Parathyroid adenoma (tissue), 2 donors: Measurements from ENCODE around the gene GNAZ.

Experiments
- H2AFZ ChIP-seq: fragments of 300-600 bp; sonication (generic); one replicate; pipeline ENCODE4 v1.7.0; 2017; ENCODE audit warnings: antibody characterized with exemption, mild to moderate bottlenecking
- H3K27ac ChIP-seq: fragments of 300-600 bp; sonication (generic); one replicate; pipeline ENCODE4 v1.7.0; 2017
- H3K27me3 ChIP-seq: fragments of 300-600 bp; sonication (generic); one replicate; pipeline ENCODE4 v1.7.0; 2017; ENCODE audit warnings: low read length; ENCODE audit not compliant: control insufficient read depth, insufficient read depth
- H3K36me3 ChIP-seq: fragments of 300-600 bp; sonication (generic); one replicate; pipeline ENCODE4 v1.7.0; 2017; ENCODE audit warnings: low read length; ENCODE audit not compliant: control insufficient read depth, insufficient read depth
- H3K4me1 ChIP-seq: fragments of 300-600 bp; sonication (generic); one replicate; pipeline ENCODE4 v1.7.0; 2017; ENCODE audit warnings: control low read depth
- H3K4me2 ChIP-seq: fragments of 300-600 bp; sonication (generic); one replicate; pipeline ENCODE4 v1.7.0; 2017; ENCODE audit warnings: low read length
- H3K4me3 ChIP-seq: fragments of 300-600 bp; sonication (generic); one replicate; pipeline ENCODE4 v1.7.0; 2017; ENCODE audit warnings: low read depth, low read length
- H3K79me2 ChIP-seq: fragments of 300-600 bp; sonication (generic); one replicate; pipeline ENCODE4 v1.7.0; 2017; ENCODE audit warnings: control low read depth
- H3K9ac ChIP-seq: fragments of 300-600 bp; sonication (generic); one replicate; pipeline ENCODE4 v1.7.0; 2017; ENCODE audit warnings: mild to moderate bottlenecking
- H3K9me3 ChIP-seq: fragments of 300-600 bp; sonication (generic); one replicate; pipeline ENCODE4 v1.7.0; 2017; ENCODE audit warnings: low read length; ENCODE audit not compliant: control insufficient read depth
- TF ChIP-seq, protein P1 (sequence below): fragments of 300-600 bp; sonication (generic); IDR thresholded peaks from one replicate; pipeline ENCODE4 v1.7.0; 2017; ENCODE audit warnings: antibody characterized with exemption, mild to moderate bottlenecking
- donor health status: primary hyperparathyroidism.

The GNAZ gene

DNA sequence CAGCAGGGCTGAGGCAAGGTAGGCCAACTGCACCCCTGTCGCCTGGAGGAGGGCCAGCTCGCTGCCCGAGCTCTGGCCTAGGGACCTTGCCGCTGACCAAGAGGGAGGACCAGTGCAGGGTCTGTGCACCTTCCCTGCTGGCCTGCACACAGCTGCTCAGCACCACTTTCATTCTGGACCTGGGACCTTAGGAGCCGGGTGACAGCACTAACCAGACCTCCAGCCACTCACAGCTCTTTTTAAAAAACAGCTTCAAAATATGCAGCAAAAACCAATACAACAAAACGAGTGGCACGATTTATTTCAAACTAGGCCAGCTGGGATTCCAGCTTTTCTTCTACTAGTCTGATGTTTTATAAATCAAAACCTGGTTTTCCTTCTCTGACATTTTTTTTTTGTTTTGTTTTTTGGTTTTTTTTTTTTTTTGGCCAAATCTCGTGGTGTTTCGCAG, 53.5 kb downstream of the GNAZ start:
- TF ChIP-seq, protein P1, sequence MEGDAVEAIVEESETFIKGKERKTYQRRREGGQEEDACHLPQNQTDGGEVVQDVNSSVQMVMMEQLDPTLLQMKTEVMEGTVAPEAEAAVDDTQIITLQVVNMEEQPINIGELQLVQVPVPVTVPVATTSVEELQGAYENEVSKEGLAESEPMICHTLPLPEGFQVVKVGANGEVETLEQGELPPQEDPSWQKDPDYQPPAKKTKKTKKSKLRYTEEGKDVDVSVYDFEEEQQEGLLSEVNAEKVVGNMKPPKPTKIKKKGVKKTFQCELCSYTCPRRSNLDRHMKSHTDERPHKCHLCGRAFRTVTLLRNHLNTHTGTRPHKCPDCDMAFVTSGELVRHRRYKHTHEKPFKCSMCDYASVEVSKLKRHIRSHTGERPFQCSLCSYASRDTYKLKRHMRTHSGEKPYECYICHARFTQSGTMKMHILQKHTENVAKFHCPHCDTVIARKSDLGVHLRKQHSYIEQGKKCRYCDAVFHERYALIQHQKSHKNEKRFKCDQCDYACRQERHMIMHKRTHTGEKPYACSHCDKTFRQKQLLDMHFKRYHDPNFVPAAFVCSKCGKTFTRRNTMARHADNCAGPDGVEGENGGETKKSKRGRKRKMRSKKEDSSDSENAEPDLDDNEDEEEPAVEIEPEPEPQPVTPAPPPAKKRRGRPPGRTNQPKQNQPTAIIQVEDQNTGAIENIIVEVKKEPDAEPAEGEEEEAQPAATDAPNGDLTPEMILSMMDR = no peak
- Histone ChIP-seq H3K9ac (no peak overlapping the region), H3K9me3 (no peaks in the 10 kb centered on the region), H2AFZ (no peak overlapping the region), H3K4me1 (no peaks in the 10 kb centered on the region), H3K27ac (no peak overlapping the region), H3K27me3 (no peaks in the 10 kb centered on the region), H3K4me3 (no peak overlapping the region), H3K79me2 (no peaks in the 10 kb centered on the region), H3K36me3 (no peaks in the 10 kb centered on the region), H3K4me2 (no peak overlapping the region)

DNA sequence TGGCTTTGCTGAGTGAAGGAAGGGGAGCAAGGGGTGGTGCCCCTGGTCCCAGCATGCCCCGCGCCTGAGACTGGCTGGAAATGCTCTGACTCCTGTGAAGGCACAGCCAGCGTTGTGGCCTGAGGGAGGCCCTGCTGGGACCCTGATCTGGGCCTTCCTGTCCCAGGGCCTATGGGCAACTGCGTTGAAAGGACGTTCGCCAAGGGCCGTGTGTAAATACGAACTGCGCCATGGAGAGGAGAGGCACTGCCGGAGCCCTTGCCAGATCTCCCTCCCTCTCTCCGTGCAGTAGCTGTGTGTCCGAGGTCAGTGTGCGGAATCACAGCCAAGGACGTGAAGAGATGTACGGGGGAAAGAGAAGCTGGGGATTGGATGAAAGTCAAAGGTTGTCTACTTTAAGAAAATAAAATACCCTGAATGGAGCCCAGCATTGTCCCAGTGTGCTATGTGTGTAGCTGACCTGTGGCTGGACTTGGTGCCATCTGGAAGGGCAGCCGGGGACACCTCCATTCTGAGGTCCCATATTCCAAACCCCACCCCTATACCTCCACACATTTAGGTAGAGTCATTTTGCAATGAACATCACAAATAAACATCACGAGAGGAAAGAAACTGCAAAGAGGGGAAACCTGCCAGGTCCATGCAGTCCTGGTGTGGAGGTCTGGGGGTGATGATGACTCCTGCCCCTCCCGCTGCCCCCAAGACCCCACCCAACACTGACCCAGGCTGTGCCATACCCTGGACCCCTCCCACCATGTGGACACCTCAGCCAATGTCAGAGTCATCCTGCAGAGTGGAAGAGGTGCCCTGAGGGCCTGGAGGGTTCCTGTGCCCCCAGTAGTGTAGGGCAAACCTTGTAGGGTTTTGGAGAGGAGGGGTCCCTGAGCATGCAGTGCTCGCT, 54.5 kb downstream of the GNAZ start:
- Histone ChIP-seq H3K27me3 (no peaks in the 10 kb centered on the region), H3K36me3 (no peaks in the 10 kb centered on the region), H3K4me1 (no peaks in the 10 kb centered on the region), H3K4me3 (no peak overlapping the region), H3K9ac (no peak overlapping the region), H3K27ac (no peak overlapping the region), H3K4me2 (no peak overlapping the region), H3K79me2 (no peaks in the 10 kb centered on the region), H2AFZ (no peak overlapping the region), H3K9me3 (no peaks in the 10 kb centered on the region)
- TF ChIP-seq, protein P1 = no peak

DNA sequence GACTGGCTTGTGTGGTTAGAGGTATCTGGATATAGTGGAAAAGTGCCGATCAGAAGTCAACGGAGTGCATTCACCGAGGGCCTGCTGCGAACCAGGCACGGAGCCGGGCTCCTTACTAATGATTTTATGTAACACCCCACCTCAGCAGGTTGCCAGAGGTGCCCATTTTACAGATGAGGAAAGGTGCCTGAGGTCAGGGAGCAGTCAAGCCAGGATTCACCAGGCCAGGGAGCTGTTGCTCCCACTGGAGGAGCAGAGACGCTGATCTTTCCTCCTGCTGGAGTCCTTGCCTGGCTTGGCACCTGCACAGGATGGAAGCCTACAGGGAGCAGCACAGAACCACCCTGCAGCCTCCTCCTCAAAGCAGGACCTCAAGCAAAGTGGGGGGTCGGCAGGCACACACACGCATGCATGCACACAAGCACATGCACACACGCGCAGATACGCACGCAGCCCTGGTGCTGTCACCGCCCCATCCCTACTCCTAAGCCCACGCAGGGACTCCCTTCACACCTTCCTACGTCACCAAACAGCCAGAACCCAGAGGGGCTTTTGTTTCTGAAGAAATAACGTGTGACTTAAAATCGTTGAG, 55.3 kb downstream of the GNAZ start:
- H3K4me2 ChIP-seq = no peak overlapping the region
- H3K36me3 ChIP-seq = no peaks in the 10 kb centered on the region
- no peaks in the 10 kb centered on the region for H3K79me2 ChIP-seq
- no peaks in the 10 kb centered on the region for H3K27me3 ChIP-seq
- H2AFZ ChIP-seq = no peak overlapping the region
- H3K9me3 ChIP-seq = no peaks in the 10 kb centered on the region
- TF ChIP-seq, protein P1 = no peak
- H3K4me1 ChIP-seq = no peaks in the 10 kb centered on the region
- H3K27ac ChIP-seq = no peak overlapping the region
- no peak overlapping the region for H3K4me3 ChIP-seq
- H3K9ac ChIP-seq = no peak overlapping the region

DNA sequence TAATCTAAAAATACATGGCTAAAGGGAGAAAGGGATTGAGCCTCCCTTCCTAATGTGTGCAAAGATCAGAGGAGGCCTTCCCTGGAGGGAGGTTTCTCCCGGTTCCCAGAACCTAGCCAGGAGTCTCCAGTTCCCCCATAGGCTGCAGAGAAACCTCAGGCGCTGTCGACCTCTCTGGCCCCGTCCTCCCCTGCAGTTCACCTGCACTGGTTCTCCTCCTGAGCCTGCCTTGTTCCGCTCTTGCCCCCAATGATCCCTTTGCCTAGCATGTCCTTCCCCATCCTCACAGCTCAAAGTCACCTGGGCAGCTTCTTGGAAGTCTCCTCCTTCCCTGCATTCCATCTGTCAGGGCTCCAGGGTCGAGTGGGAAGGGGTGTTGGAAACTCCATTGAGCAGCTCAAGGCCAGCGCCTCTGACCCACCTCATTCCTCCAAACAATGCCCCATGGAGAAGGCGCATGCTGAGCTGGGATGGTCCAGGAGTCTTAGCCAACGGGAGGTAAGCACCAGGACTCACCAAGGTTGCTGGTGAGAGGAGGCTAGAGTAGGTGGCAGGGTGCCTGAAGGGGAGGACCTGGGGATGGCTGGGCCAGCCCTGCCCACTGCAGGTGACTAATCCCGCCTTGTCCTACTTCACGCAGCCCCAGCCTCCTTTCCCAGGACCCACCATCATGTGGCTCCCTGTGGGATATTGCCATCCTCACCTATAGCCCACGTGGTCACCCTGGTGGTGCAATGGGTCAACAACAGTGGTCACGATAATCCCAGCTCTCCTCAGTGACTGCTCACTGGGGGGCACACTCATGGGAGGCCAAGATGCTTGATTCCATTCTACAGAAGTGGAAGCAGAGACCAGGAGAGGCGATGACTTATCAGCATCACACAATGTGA, 56.1 kb downstream of the GNAZ start:
- no peaks in the 10 kb centered on the region for H3K79me2 ChIP-seq
- TF ChIP-seq, protein P1 = no peak
- no peaks in the 10 kb centered on the region for H3K36me3 ChIP-seq
- H3K4me1 ChIP-seq = no peaks in the 10 kb centered on the region
- no peak overlapping the region for H3K27ac ChIP-seq
- no peak overlapping the region for H3K4me2 ChIP-seq
- H3K27me3 ChIP-seq = no peaks in the 10 kb centered on the region
- H3K9me3 ChIP-seq = no peaks in the 10 kb centered on the region
- H2AFZ ChIP-seq = no peak overlapping the region
- H3K4me3 ChIP-seq = no peak overlapping the region
- no peak overlapping the region for H3K9ac ChIP-seq
